Left ventricle myocardium inferior (tissue), 1 donor: Measurements from ENCODE around the gene HAUS7. TPM values are rescaled to one million over a fixed set of nuclear protein-coding genes. Genes with fewer than 3 reads are reported as not detected.
A peak's percentile ranks its signal among the peaks of the same experiment; 100 is the strongest.

Source experiments
- DNase-seq: peaks from one replicate; pipeline ENCODE4 v3.0.0-alpha.2; 2020
- H3K27ac ChIP-seq: fragments of 200-600 bp; replicated peaks from 2 replicates; pipeline ENCODE4 v1.8.0; 2021
- H3K27me3 ChIP-seq: fragments of 200-600 bp; 2 replicates; pipeline ENCODE4 v1.8.0; 2021; ENCODE audit warnings: low read depth
- H3K36me3 ChIP-seq: fragments of 200-600 bp; 2 replicates; pipeline ENCODE4 v1.8.0; 2021
- H3K4me1 ChIP-seq: fragments of 200-600 bp; 2 replicates; pipeline ENCODE4 v1.8.0; 2021
- H3K4me3 ChIP-seq: fragments of 200-600 bp; 2 replicates; pipeline ENCODE4 v1.8.0; 2021; ENCODE audit warnings: mild to moderate bottlenecking, moderate library complexity
- H3K9me3 ChIP-seq: fragments of 200-600 bp; replicated peaks from 2 replicates; pipeline ENCODE4 v1.8.0; 2021
- CTCF ChIP-seq: fragments of 200-600 bp; IDR thresholded peaks from 2 replicates; pipeline ENCODE4 v1.8.0; 2021; ENCODE audit warnings: antibody characterized with exemption, mild to moderate bottlenecking, borderline replicate concordance
- intact Hi-C: fragments of 100-400 bp; cut with micrococcal nuclease; formaldehyde crosslinking; loops from one replicate; pipeline ENCODE4 v1.11.0; 2022
- total RNA-seq: library from RNA; stranded (reverse); fragmentation: NEBNext Ultra II Directional; extraction: Animal tissue kit (Norgen Biotek cat#: 25700); gene quantifications from one replicate; pipeline ENCODE4 v1.2.1, GENCODE V29; 2021
- donor health status: DM: no; HTN: yes; CAD: no; lungs with severe emphysema.

Gene HAUS7
- total RNA-seq, 1 donor from 2014 or later, result 17.0 TPM

- Histone ChIP-seq H3K4me1 (peaks cover 21% of the 10 kb centered on the region), H3K27ac (peak overlapping the region; percentile 77), H3K9me3 (no peaks in the 10 kb centered on the region), H3K36me3 (no peaks in the 10 kb centered on the region), H3K27me3 (peaks cover 5% of the 10 kb centered on the region), H3K4me3 (peak overlapping the region; percentile 62)
- intact Hi-C loops, result no loop called here
- no peak for TF ChIP-seq CTCF
- peak; percentile 31 for DNase-seq
Observed at GRCh38 chrX:153495362-153495751, 25.0 kb upstream of the HAUS7 start.

GRCh38 chrX:153494541-153495361 lies 24.4 kb upstream of the HAUS7 start, which contains the start of gene BGN:
Gene BGN, plus strand, starts transcription at chrX:153494980. Its CDS starts 9,652 bp downstream, at chrX:153504632.
- peaks cover 16% of the 10 kb centered on the region for H3K4me1 ChIP-seq
- peak within 1 kb of the TSS; percentile 62 for H3K4me3 ChIP-seq
- peak; percentile 57 for DNase-seq
- H3K27me3 ChIP-seq, result peaks cover 5% of the 10 kb centered on the region
- H3K9me3 ChIP-seq, result no peaks in the 10 kb centered on the region
- H3K27ac ChIP-seq, result peak within 1 kb of the TSS; percentile 77
- intact Hi-C loops, result no loop called here
- H3K36me3 ChIP-seq, result no peaks in the 10 kb centered on the region
- TF ChIP-seq CTCF, result peak; percentile 44

GRCh38 chrX:153494061-153494460 lies 23.7 kb upstream of the HAUS7 start:
- Histone ChIP-seq H3K4me3 (peak overlapping the region; percentile 62), H3K36me3 (no peaks in the 10 kb centered on the region), H3K27ac (peak overlapping the region; percentile 77), H3K9me3 (no peaks in the 10 kb centered on the region), H3K4me1 (peaks cover 12% of the 10 kb centered on the region), H3K27me3 (peaks cover 5% of the 10 kb centered on the region)
- intact Hi-C loops, result no loop called here
- no peak for TF ChIP-seq CTCF
- no peak for DNase-seq

- H3K4me1 ChIP-seq, result peaks cover 19% of the 10 kb centered on the region
- H3K27ac ChIP-seq, result peak overlapping the region; percentile 77
- H3K4me3 ChIP-seq, result no peak overlapping the region
- intact Hi-C loops, result no loop called here
- peaks cover 5% of the 10 kb centered on the region for H3K27me3 ChIP-seq
- H3K9me3 ChIP-seq, result no peaks in the 10 kb centered on the region
- DNase-seq, result no peak
- no peaks in the 10 kb centered on the region for H3K36me3 ChIP-seq
- no peak for TF ChIP-seq CTCF
Observed at GRCh38 chrX:153493085-153493484, 22.7 kb upstream of the HAUS7 start.

GRCh38 chrX:153492543-153492942 lies 22.2 kb upstream of the HAUS7 start:
- Histone ChIP-seq H3K4me1 (peaks cover 23% of the 10 kb centered on the region), H3K36me3 (no peaks in the 10 kb centered on the region), H3K27ac (peak overlapping the region; percentile 52), H3K27me3 (peaks cover 5% of the 10 kb centered on the region), H3K9me3 (no peaks in the 10 kb centered on the region), H3K4me3 (no peak overlapping the region)
- no peak for TF ChIP-seq CTCF
- DNase-seq, result no peak
- intact Hi-C loops, result no loop called here
